H1 (cell line): ENCODE data around the gene PRG2. TPM values are rescaled to one million over a fixed set of nuclear protein-coding genes. Genes with fewer than 3 reads are reported as not detected.

Experiments
- CTCF ChIA-PET: fragments of 300-600 bp; sonication (Branson Sonifier 250); formaldehyde crosslinking; loops from one replicate; lab custom pipeline; 2021; ENCODE audit not compliant: partially characterized antibody; lab: Charles Lee
- POLR2A ChIA-PET: fragments of 300-600 bp; sonication (Branson Sonifier 250); formaldehyde crosslinking; loops from one replicate; lab custom pipeline; 2021; ENCODE audit warnings: inconsistent platforms; ENCODE audit not compliant: partially characterized antibody; lab: Charles Lee
- DNase-seq, 2 experiments: peaks; one replicate each; pipeline versions ENCODE4 v3.0.0 to v3.0.0-alpha.2; 2010 to 2022; ENCODE audit warnings: low spot score in 2 of 2, low read depth in 1 of 2, mixed read lengths in 1 of 2
- FAIRE-seq: peaks from 2 replicates; lab custom pipeline; 2011; peaks lifted over from hg19 to GRCh38; lab: Jason Lieb, UNC
- H2AFZ ChIP-seq: 2 replicates; pipeline ENCODE4 v1.8.1; 2012; ENCODE audit warnings: low read length, inconsistent platforms
- H2AK5ac ChIP-seq: 2 replicates; pipeline ENCODE4 v1.6.1; 2013; ENCODE audit warnings: low read depth, low read length
- H2BK120ac ChIP-seq: replicated peaks from 2 replicates; pipeline ENCODE3; 2013; ENCODE audit warnings: low read depth, low read length, inconsistent platforms
- H2BK12ac ChIP-seq: 2 replicates; pipeline ENCODE4 v1.6.1; 2013; ENCODE audit warnings: low read depth, low read length
- H2BK15ac ChIP-seq: 2 replicates; pipeline ENCODE4 v1.6.1; 2013; ENCODE audit warnings: low read length
- H2BK20ac ChIP-seq: 2 replicates; pipeline ENCODE4 v1.6.1; 2013; ENCODE audit warnings: low read length
- H2BK5ac ChIP-seq: 2 replicates; pipeline ENCODE4 v1.6.1; 2013; ENCODE audit warnings: low read depth, low read length
- H3K14ac ChIP-seq: 2 replicates; pipeline ENCODE4 v1.6.1; 2013; ENCODE audit warnings: inconsistent platforms; ENCODE audit not compliant: insufficient read length
- H3K18ac ChIP-seq: 2 replicates; pipeline ENCODE4 v1.6.1; 2013; ENCODE audit warnings: low read length; ENCODE audit errors: extremely low read depth
- H3K23ac ChIP-seq: 2 replicates; pipeline ENCODE4 v1.6.1; 2013; ENCODE audit warnings: inconsistent platforms; ENCODE audit not compliant: insufficient read length
- H3K23me2 ChIP-seq: 2 replicates; pipeline ENCODE4 v1.6.1; 2013; ENCODE audit warnings: low read depth, low read length
- H3K27ac ChIP-seq: 2 replicates; pipeline ENCODE4 v1.6.1; 2011; ENCODE audit warnings: low read depth, low read length, inconsistent platforms
- H3K27me3 ChIP-seq, 4 experiments: replicated peaks in 1 of 4; 1 replicate in 1 of 4; 2 replicates in 3 of 4; pipeline versions ENCODE4 v1.6.1 to v1.8.1; 2011 to 2013; ENCODE audit warnings: low read length in 3 of 4, mild to moderate bottlenecking in 3 of 4, inconsistent platforms in 2 of 4, mixed read lengths in 2 of 4, moderate library complexity in 1 of 4; ENCODE audit not compliant: control insufficient read depth in 3 of 4, insufficient read depth in 3 of 4; ENCODE audit errors: extremely low read depth in 1 of 4
- H3K36me3 ChIP-seq, 4 experiments: 2 replicates each; pipeline versions ENCODE4 v1.6.1 to v1.8.1; 2011 to 2013; ENCODE audit warnings: mild to moderate bottlenecking in 4 of 4, low read length in 3 of 4, moderate library complexity in 2 of 4, control low read depth in 1 of 4, inconsistent platforms in 1 of 4; ENCODE audit not compliant: insufficient read depth in 4 of 4, control insufficient read depth in 2 of 4
- H3K4ac ChIP-seq: replicated peaks from 2 replicates; pipeline ENCODE3; 2013; ENCODE audit warnings: low read length, low read depth, mixed read lengths, inconsistent platforms; ENCODE audit not compliant: insufficient read length
- H3K4me1 ChIP-seq, 4 experiments: replicated peaks in 1 of 4; 1 replicate in 1 of 4; 2 replicates in 3 of 4; pipeline versions ENCODE4 v1.6.1 to v1.8.1; 2011 to 2013; ENCODE audit warnings: low read length in 3 of 4, inconsistent platforms in 2 of 4, mixed read lengths in 1 of 4; ENCODE audit not compliant: insufficient read depth in 4 of 4, control insufficient read depth in 3 of 4
- H3K4me2 ChIP-seq, 2 experiments: 2 replicates each; pipeline versions ENCODE4 v1.6.1 to v1.8.1; 2011 to 2013; ENCODE audit warnings: low read depth in 2 of 2, low read length in 2 of 2, control low read depth in 1 of 2, inconsistent platforms in 1 of 2, mild to moderate bottlenecking in 1 of 2; ENCODE audit not compliant: insufficient read depth in 1 of 2
- H3K4me3 ChIP-seq, 4 experiments: fragments of 200-600, 300-600 bp in 1 of 4; sonication (generic), shearing (Covaris generic), sonication (Bioruptor Twin) in 1 of 4; 2 replicates each; pipeline versions ENCODE4 v1.5.1 to v1.8.1; 2011 to 2016; ENCODE audit warnings: low read length in 4 of 4, low read depth in 3 of 4, control low read depth in 2 of 4, inconsistent platforms in 2 of 4, mild to moderate bottlenecking in 2 of 4, mixed read lengths in 1 of 4, moderate library complexity in 1 of 4; ENCODE audit not compliant: insufficient read depth in 2 of 4; ENCODE audit errors: extremely low read depth in 1 of 4
- H3K56ac ChIP-seq: replicated peaks from 2 replicates; pipeline ENCODE3; 2013; ENCODE audit warnings: low read depth, mild to moderate bottlenecking, mixed read lengths, low read length, inconsistent platforms; ENCODE audit not compliant: insufficient read length
- H3K79me1 ChIP-seq: 2 replicates; pipeline ENCODE4 v1.6.1; 2013; ENCODE audit warnings: low read depth, low read length, control low read depth
- H3K79me2 ChIP-seq, 2 experiments: 2 replicates each; pipeline versions ENCODE4 v1.6.1 to v1.8.1; 2012 to 2013; ENCODE audit warnings: low read length in 2 of 2, mild to moderate bottlenecking in 2 of 2, inconsistent platforms in 1 of 2; ENCODE audit not compliant: insufficient read depth in 2 of 2, control insufficient read depth in 1 of 2
- H3K9ac ChIP-seq, 4 experiments: replicated peaks in 1 of 4; 1 replicate in 1 of 4; 2 replicates in 3 of 4; pipeline versions ENCODE4 v1.6.1 to v1.8.1; 2011 to 2013; ENCODE audit warnings: low read depth in 3 of 4, low read length in 3 of 4, control low read depth in 2 of 4, mild to moderate bottlenecking in 2 of 4, moderate library complexity in 2 of 4, inconsistent platforms in 1 of 4; ENCODE audit errors: extremely low read depth in 1 of 4
- H3K9me3 ChIP-seq, 2 experiments: 2 replicates each; pipeline versions ENCODE4 v1.6.1 to v1.8.1; 2012 to 2013; ENCODE audit warnings: mild to moderate bottlenecking in 2 of 2, moderate library complexity in 2 of 2, control low read depth in 1 of 2, inconsistent platforms in 1 of 2, low read depth in 1 of 2, low read length in 1 of 2, mixed read lengths in 1 of 2; ENCODE audit not compliant: insufficient read depth in 2 of 2
- H4K20me1 ChIP-seq, 2 experiments: replicated peaks in 1 of 2; 2 replicates each; pipeline versions ENCODE3 to v1.8.1; 2011 to 2013; ENCODE audit warnings: inconsistent platforms in 2 of 2, low read length in 2 of 2, mild to moderate bottlenecking in 1 of 2; ENCODE audit not compliant: insufficient read depth in 2 of 2, control insufficient read depth in 1 of 2
- H4K5ac ChIP-seq: 2 replicates; pipeline ENCODE4 v1.6.1; 2013; ENCODE audit warnings: low read length, low read depth, mixed read lengths, inconsistent platforms; ENCODE audit not compliant: insufficient read length
- H4K8ac ChIP-seq: 2 replicates; pipeline ENCODE4 v1.8.0; 2013; ENCODE audit warnings: mild to moderate bottlenecking, moderate library complexity, low read length, inconsistent platforms; ENCODE audit not compliant: insufficient read depth; ENCODE audit errors: extremely low read depth
- H4K91ac ChIP-seq: replicated peaks from 2 replicates; pipeline ENCODE3; 2013; ENCODE audit warnings: low read length, mixed read lengths, inconsistent platforms; ENCODE audit not compliant: insufficient read length
- ATF3 ChIP-seq: IDR thresholded peaks from 2 replicates; pipeline ENCODE4 v1.6.1; 2011; ENCODE audit warnings: low read depth, mild to moderate bottlenecking, low read length; ENCODE audit not compliant: insufficient read depth
- CBX5 ChIP-seq: fragments of 300-800, 300-1000 bp; sonication (generic); IDR thresholded peaks from 2 replicates; pipeline ENCODE4 v1.7.1; 2016; ENCODE audit warnings: antibody characterized with exemption, low read length, low read depth
- CHD1 ChIP-seq: IDR thresholded peaks from 2 replicates; pipeline ENCODE4 v1.6.1; 2012; ENCODE audit warnings: low read depth, low read length, improper control_type of control experiment
- EP300 ChIP-seq, 2 experiments: IDR thresholded peaks; 1 replicate in 1 of 2; 2 replicates in 1 of 2; pipeline ENCODE4 v1.6.1; 2011 to 2012; ENCODE audit warnings: low read depth in 2 of 2, low read length in 2 of 2, mild to moderate bottlenecking in 2 of 2, borderline replicate concordance in 1 of 2, inconsistent platforms in 1 of 2, moderate library complexity in 1 of 2
- HDAC2 ChIP-seq, 2 experiments: fragments of 300-600 bp in 1 of 2; sonication (generic) in 1 of 2; IDR thresholded peaks; 2 replicates each; pipeline ENCODE4 v1.6.1; 2011 to 2012; ENCODE audit warnings: low read depth in 2 of 2, low read length in 2 of 2, mild to moderate bottlenecking in 2 of 2, moderate library complexity in 2 of 2, borderline replicate concordance in 1 of 2, inconsistent platforms in 1 of 2
- JUND ChIP-seq: IDR thresholded peaks from 2 replicates; pipeline ENCODE4 v1.6.1; 2011; ENCODE audit warnings: mild to moderate bottlenecking, improper control_type of control experiment, low read length
- NRF1 ChIP-seq: IDR thresholded peaks from 2 replicates; pipeline ENCODE4 v1.6.1; 2011; ENCODE audit warnings: mild to moderate bottlenecking, low read depth, low read length, improper control_type of control experiment
- POLR2A ChIP-seq, 2 experiments: IDR thresholded peaks; 1 replicate in 1 of 2; 2 replicates in 1 of 2; pipeline ENCODE4 v1.6.1; 2011; ENCODE audit warnings: low read depth in 2 of 2, low read length in 2 of 2, mild to moderate bottlenecking in 2 of 2; ENCODE audit errors: control extremely low read depth in 1 of 2
- POU5F1 ChIP-seq: IDR thresholded peaks from 2 replicates; pipeline ENCODE4 v1.6.1; 2011; ENCODE audit warnings: low read depth, mild to moderate bottlenecking, low read length, moderate library complexity
- SIX5 ChIP-seq: IDR thresholded peaks from 2 replicates; pipeline ENCODE4 v1.6.1; 2011; ENCODE audit warnings: mild to moderate bottlenecking, low read depth, low read length
- SP2 ChIP-seq: IDR thresholded peaks from 2 replicates; pipeline ENCODE4 v1.6.1; 2012; ENCODE audit warnings: mild to moderate bottlenecking, low read length, inconsistent platforms
- TCF12 ChIP-seq: IDR thresholded peaks from 2 replicates; pipeline ENCODE4 v1.6.1; 2011; ENCODE audit warnings: low read depth, mild to moderate bottlenecking, low read length
- TEAD4 ChIP-seq: IDR thresholded peaks from 2 replicates; pipeline ENCODE4 v1.6.1; 2012; ENCODE audit warnings: low read depth, low read length, inconsistent platforms, mixed read lengths
- WGBS, 2 experiments: shearing (Covaris generic) in 1 of 2; methylation state at CpG; one replicate each; pipeline versions ENCODE4 v1.1.6 to v1.1.7; 2013 to 2015; ENCODE audit warnings: low lambda C conversion rate in 2 of 2, mixed read lengths in 2 of 2, inconsistent platforms in 1 of 2, low coverage in 1 of 2, missing lambda C conversion rate in 1 of 2; ENCODE audit not compliant: insufficient replicate concordance in 2 of 2, insufficient coverage in 1 of 2, insufficient read length in 1 of 2; ENCODE audit errors: extremely low coverage in 1 of 2, missing lambda C conversion rate in 1 of 2; 5-methylcytosine and 5-hydroxymethylcytosine counted together
- polyA plus RNA-seq, 7 experiments: library from polyadenylated mRNA; depleted of rRNA in 3 of 7; stranded (reverse) in 5 of 7; unstranded in 2 of 7; fragments of >200 nt in 5 of 7; fragments of 200-250 nt in 2 of 7; gene quantifications; 1 replicate in 5 of 7; 2 replicates in 1 of 7; 4 replicates in 1 of 7; pipeline versions ENCODE4 v1.2.1 to v1.2.3, GENCODE V29; 2011 to 2013; ENCODE audit warnings: missing spikeins in 2 of 7, mixed read lengths in 2 of 7
- total RNA-seq: library from RNA; stranded (reverse); fragmentation: NEBNext Ultra II Directional; extraction: Animal tissue kit (Norgen Biotek cat#: 25700); gene quantifications from 2 replicates; pipeline ENCODE4 v1.2.1, GENCODE V29; 2021

The PRG2 gene
- total and polyA plus RNA-seq, 2 of the 8 experiments (the other 6 are each of a cell fraction or from before 2014, with no cell fraction given), result 0.32 TPM; not detected in 1

GRCh38 chr11:57405271-57405860 lies 14.9 kb upstream of the PRG2 start:
- Histone ChIP-seq H2BK15ac (no peak overlapping the region), H3K27ac (no peak overlapping the region), H3K79me2 (no peaks in the 10 kb centered on the region), H3K27me3 (no peaks in the 10 kb centered on the region), H3K23me2 (no peaks in the 10 kb centered on the region), H3K36me3 (peaks cover 4 to 22% (median 16%) of the 10 kb centered on the region in 4 experiments; a peak in 6 of 8 replicates), H3K9me3 (no peaks in the 10 kb centered on the region), H2BK20ac (no peak overlapping the region), H4K8ac (no peak overlapping the region), H3K4me1 (no peaks in the 10 kb centered on the region), H3K4me3 (no peak overlapping the region), H3K4me2 (no peak overlapping the region), H4K20me1 (peaks cover 0 to 1% of the 10 kb centered on the region in 2 experiments), H3K14ac (no peak overlapping the region), H2AFZ (no peak overlapping the region), H4K91ac (no peak overlapping the region), H2AK5ac (no peak overlapping the region), H3K23ac (no peak overlapping the region), H2BK12ac (no peak overlapping the region), H4K5ac (no peak overlapping the region), H2BK5ac (no peak overlapping the region), H2BK120ac (no peak overlapping the region), H3K9ac (no peak overlapping the region), H3K56ac (no peak overlapping the region), H3K18ac (no peak overlapping the region), H3K4ac (no peak overlapping the region), H3K79me1 (no peaks in the 10 kb centered on the region; the same call in 1 of the 2 replicates)
- FAIRE-seq, result no peak
- DNase-seq, result no peak
- POLR2A ChIA-PET, result interaction anchor here (1.3 to 1.8 kb wide), 4 partner anchors 12 to 47 kb away, joined by 3 to 5 read pairs (median 4); no protein-coding TSS in a partner anchor
- WGBS, 2 experiments, result 81% methylated on average over 4 of the region's 4 CpGs; no CpG with 5 or more reads in 1 of the 2 experiments
- CTCF ChIA-PET, result interaction anchor here (0.6 to 1.1 kb wide), 2 partner anchors 32 to 47 kb away, joined by 3 to 6 read pairs; no protein-coding TSS in a partner anchor
- TF ChIP-seq HDAC2 (IDR thresholded peaks at IDR 0.05; ENCODE audit: borderline replicate concordance in 1 of 2, low read depth in 2 of 2, low read length in 2 of 2), result no peak
- no peak for TF ChIP-seq TEAD4
- no peak for TF ChIP-seq POU5F1
- TF ChIP-seq JUND, result no peak
- TF ChIP-seq EP300 (IDR thresholded peaks at IDR 0.05; ENCODE audit: borderline replicate concordance in 1 of 2, low read depth in 2 of 2, low read length in 2 of 2), result no peak
- TF ChIP-seq CHD1, result no peak
- no peak for TF ChIP-seq SIX5
- TF ChIP-seq TCF12, result no peak
- no peak for TF ChIP-seq POLR2A (IDR thresholded peaks at IDR 0.05; ENCODE audit: control extremely low read depth in 1 of 2, low read depth in 2 of 2, low read length in 2 of 2)
- no peak for TF ChIP-seq SP2
- TF ChIP-seq NRF1, result no peak
- no peak for TF ChIP-seq ATF3
- no peak for TF ChIP-seq CBX5
